GM13977 (cell line): ENCODE data around the gene TMEM95.
"Not testable (repeated sequence)": the region's sequence is repeated elsewhere in the genome, so short reads cannot be mapped to it uniquely, and the experiment has no call there.

Experiments used
- DNase-seq: peaks from one replicate; pipeline ENCODE4 v3.0.0; 2012; ENCODE audit warnings: low spot score
- in situ Hi-C: fragments of 300-500 bp; cut with MboI; formaldehyde crosslinking; loops from one replicate; pipeline ENCODE4 v1.12.0; 2022; ENCODE audit warnings: low sequenced_read_pairs, low pct_unique_long_range_greater_than_20kb, mixed read lengths, inconsistent platforms; ENCODE audit not compliant: unreplicated experiment
- TF ChIP-seq, protein P1 (sequence below): IDR thresholded peaks from 2 replicates; pipeline ENCODE4 v1.5.1; 2012; ENCODE audit warnings: mild to moderate bottlenecking, control low read depth; ENCODE audit not compliant: insufficient read depth; ENCODE audit errors: extremely low read depth, missing control alignments

The TMEM95 gene

DNA sequence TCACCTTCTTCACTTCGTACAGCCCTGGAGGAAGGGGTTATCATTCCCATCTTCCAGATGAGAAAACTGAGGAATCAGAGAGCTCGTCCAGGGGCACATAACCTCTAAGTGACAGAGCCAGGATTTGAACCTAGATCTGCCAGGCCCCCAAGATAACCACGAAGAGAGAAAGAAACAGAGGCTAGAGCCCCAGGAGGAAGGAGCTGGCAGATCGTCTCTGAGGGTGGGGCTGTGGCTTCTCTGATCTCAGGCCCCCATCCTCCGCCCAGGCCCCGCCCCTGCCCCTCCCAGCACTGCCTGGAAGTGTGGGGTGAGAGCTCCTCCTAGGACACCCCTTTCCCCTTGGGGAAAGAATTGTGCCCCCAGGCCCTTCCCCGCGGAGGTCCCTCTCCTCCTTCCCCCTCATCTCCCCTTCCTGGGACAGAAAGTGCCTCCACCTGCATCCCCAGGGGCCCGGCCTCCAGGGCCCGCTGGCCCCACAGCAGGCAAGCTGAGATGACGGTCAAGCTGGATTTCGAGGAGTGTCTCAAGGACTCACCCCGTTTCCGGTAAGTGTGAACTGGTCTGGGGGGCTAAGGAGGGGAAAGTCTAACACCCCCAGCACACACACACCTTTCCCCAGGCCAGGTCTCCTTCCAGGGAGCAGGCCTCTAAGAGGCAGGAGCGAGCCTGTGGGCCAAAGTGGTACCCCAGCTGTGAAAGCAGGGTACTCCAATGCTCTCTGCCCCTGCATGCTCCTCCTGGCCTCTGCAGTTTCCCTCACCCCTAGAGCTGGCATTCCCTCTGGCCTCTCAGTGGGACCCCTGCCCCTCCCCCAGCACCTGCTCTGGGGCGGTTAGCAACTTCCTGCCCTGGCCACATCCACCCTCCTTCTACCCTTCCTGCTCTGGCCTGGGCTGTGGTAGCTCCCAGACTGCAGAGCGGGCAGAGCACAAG is 18.4 kb upstream of the TMEM95 start, which contains the start of gene ACAP1:
TSS of gene ACAP1 (plus strand) at position 290 of the 936 bp plus-strand sequence. CDS start at position 496, 206 bp downstream.
- in situ Hi-C loops: no loop called here
- DNase-seq: peak; percentile 80
- TF ChIP-seq, protein P1, sequence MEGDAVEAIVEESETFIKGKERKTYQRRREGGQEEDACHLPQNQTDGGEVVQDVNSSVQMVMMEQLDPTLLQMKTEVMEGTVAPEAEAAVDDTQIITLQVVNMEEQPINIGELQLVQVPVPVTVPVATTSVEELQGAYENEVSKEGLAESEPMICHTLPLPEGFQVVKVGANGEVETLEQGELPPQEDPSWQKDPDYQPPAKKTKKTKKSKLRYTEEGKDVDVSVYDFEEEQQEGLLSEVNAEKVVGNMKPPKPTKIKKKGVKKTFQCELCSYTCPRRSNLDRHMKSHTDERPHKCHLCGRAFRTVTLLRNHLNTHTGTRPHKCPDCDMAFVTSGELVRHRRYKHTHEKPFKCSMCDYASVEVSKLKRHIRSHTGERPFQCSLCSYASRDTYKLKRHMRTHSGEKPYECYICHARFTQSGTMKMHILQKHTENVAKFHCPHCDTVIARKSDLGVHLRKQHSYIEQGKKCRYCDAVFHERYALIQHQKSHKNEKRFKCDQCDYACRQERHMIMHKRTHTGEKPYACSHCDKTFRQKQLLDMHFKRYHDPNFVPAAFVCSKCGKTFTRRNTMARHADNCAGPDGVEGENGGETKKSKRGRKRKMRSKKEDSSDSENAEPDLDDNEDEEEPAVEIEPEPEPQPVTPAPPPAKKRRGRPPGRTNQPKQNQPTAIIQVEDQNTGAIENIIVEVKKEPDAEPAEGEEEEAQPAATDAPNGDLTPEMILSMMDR: peak; percentile 11

DNA sequence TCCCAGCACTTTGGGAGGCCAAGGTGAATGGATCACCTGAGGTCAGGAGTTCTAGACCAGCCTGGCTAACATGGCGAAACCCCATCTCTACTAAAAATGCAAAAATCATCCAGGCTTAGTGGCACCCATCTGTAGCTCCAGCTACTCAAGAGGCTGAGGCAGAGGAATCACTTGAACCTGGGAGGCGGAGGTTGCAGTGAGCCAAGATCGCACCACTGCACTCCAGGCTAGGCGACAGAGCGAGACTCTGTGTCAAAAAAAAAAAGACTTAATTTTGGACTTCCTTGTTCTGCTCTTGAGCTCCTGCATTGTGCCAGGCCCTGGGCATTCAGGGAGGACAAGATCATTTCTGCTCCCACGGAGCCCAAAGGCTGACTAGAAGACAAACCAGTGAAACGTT is 17.4 kb upstream of the TMEM95 start:
- DNase-seq, in situ Hi-C loops: not testable (repeated sequence)

DNA sequence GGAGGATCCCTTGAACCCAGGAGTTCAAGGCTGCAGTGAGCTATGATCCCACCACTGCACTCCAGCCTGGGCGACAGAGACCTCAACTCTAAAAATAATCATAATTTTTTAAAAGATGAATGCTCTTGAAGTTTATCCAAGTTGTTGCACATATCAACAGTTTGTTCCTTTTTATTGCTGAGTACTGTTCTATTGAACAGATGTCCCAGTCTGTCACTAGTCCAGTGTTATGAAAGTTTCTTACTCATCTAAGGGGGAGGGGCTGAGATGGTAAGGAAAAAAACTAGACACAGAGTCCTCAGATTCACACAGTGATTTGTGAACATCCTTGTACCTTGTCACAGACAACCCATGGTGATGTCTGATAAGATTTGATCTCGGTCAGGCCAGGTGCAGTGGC is 14.8 kb upstream of the TMEM95 start:
- DNase-seq: no peak
- TF ChIP-seq, protein P1: no peak
- in situ Hi-C loops: no loop called here

DNA sequence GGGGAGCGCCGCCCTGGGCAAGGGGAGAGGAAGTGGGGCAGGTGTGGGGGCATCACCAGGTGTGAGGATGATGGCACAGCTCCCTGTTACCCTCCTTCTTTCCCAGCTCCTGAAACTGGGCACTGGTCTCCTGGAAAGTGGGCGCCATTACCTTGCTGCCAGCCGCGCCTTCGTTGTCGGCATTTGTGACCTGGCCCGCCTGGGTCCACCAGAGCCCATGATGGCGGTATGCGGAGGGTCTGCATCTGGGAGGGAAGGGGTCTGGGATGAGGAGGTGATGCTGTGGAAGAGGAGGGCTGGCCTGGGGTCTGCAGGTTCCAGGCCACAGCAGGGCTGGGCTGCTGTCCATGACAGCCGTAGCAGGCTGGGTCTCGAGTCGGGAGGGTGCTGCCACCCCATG is 13.1 kb upstream of the TMEM95 start:
- TF ChIP-seq, protein P1: no peak
- no peak for DNase-seq
- in situ Hi-C loops: no loop called here

DNA sequence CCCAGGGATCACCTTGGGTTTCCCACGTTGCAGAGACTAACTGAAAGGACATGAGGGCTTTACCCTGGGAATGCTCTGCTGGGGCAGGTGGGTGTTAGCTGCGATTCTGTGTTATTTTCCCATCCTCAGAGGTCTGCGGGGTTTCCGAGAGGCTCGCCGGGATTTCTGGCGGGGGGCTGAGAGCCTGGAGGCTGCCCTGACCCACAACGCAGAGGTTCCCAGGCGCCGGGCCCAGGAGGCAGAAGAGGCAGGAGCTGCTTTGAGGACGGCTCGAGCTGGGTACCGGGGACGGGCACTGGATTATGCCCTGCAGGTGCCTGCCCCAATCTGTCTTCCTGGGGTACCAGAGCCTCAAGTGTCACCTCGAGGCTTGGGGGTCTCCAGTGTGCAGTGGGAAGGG is 11.7 kb upstream of the TMEM95 start:
- no peak for DNase-seq
- TF ChIP-seq, protein P1: no peak
- in situ Hi-C loops: no loop called here

DNA sequence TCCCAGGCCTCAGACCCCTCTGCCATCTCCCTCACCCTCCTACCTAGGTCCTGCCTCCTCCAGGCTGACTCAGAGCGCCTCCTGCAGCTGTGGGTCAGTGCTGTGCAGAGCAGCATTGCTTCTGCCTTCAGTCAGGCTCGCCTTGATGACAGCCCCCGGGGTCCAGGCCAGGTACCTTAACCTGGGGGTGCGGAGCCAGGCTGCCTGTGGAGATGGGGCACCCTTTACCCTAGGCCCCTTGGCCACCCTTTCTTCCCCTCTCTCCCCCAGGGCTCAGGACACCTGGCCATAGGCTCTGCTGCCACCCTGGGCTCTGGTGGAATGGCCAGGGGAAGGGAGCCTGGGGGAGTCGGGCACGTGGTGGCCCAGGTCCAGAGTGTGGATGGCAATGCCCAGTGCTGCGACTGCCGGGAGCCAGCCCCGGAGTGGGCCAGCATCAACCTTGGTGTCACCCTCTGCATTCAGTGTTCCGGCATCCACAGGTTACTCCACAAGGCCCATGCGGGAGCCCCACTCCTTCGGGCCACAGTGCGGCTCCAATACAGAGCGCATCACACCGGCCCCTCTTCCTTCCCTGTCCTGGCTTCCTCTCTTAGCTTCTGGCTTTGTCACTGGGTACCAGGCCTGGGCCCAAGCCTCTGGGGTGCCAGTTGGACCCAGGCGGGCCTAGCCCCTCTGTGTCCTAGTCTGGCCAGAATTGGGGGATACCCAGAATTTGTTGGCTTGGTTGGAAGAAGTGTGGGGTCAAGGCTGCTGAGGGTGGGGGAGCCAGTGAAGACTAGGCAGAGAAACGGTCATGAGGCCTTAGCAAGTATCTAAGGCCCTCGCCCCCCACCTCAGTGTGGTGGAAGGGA is 8.0 kb upstream of the TMEM95 start:
- TF ChIP-seq, protein P1: no peak
- no peak for DNase-seq
- in situ Hi-C loops: no loop called here
